A549 (cell line): ENCODE results near the gene LIPH. TPM values are rescaled to one million over a fixed set of nuclear protein-coding genes. Genes with fewer than 3 reads are reported as not detected.

Experiments
- ATAC-seq, 2 experiments: fragments of 200-7000 bp in 1 of 2; fragments of >200 bp in 1 of 2; cut with Nextera tagmentation in 1 of 2; cut with Tn5 transposase in 1 of 2; 3 replicates each; pipeline versions ENCODE4 v1.8.0 to v1.9.1; 2018 to 2020; ENCODE audit warnings: mild to moderate bottlenecking in 1 of 2, moderate library complexity in 1 of 2
- CTCF ChIA-PET: fragments of 300-600 bp; sonication (Branson Sonifier 250); formaldehyde crosslinking; extraction: SDS; loops from one replicate; lab custom pipeline; 2021; ENCODE audit warnings: antibody characterized with exemption, inconsistent platforms; lab: Yijun Ruan, JAX
- POLR2A ChIA-PET: fragments of 350-600 bp; formaldehyde crosslinking; extraction: SDS; loops from one replicate; lab custom pipeline; 2021; ENCODE audit warnings: antibody characterized with exemption, inconsistent platforms; lab: Yijun Ruan, JAX
- DNase-seq, 2 experiments: peaks; one replicate each; pipeline versions ENCODE4 v3.0.0 to v3.0.0-alpha.2; 2011 to 2016; ENCODE audit warnings: low read depth in 1 of 2, low spot score in 1 of 2
- FAIRE-seq: peaks from 2 replicates; lab custom pipeline; 2011; peaks lifted over from hg19 to GRCh38; lab: Jason Lieb, UNC
- H3K27ac ChIP-seq, 2 experiments: fragments of >200 bp; sonication (Bioruptor Twin); formaldehyde crosslinking; 3 replicates each; pipeline ENCODE4 v1.5.1; 2016 to 2017
- H3K4me1 ChIP-seq: fragments of >200 bp; sonication (Bioruptor Twin); formaldehyde crosslinking; 3 replicates; pipeline ENCODE4 v1.6.1; 2016
- H3K4me2 ChIP-seq: fragments of >200 bp; sonication (Bioruptor Twin); formaldehyde crosslinking; 3 replicates; pipeline ENCODE4 v1.6.1; 2016
- H3K4me3 ChIP-seq: fragments of >200 bp; sonication (Bioruptor Twin); formaldehyde crosslinking; 3 replicates; pipeline ENCODE4 v1.5.1; 2016
- H3K9me3 ChIP-seq: fragments of >200 bp; sonication (Bioruptor Twin); formaldehyde crosslinking; 3 replicates; pipeline ENCODE4 v1.6.1; 2016
- CBX2 ChIP-seq: fragments of 200-600 bp; sonication (generic); IDR thresholded peaks from 2 replicates; pipeline ENCODE4 v1.6.1; 2016; ENCODE audit warnings: low read depth, mild to moderate bottlenecking, borderline replicate concordance
- CEBPB ChIP-seq, 2 experiments: fragments of >200 bp in 1 of 2; sonication (Bioruptor Twin) in 1 of 2; formaldehyde crosslinking in 1 of 2; IDR thresholded peaks; 2 replicates each; pipeline ENCODE4 v1.6.1; 2012 to 2016
- CHD2 ChIP-seq: fragments of 150-350 bp; IDR thresholded peaks from 2 replicates; pipeline ENCODE4 v1.6.1; 2014; ENCODE audit warnings: low read length; ENCODE audit not compliant: partially characterized antibody
- EHF ChIP-seq: fragments of 250-450 bp; sonication (Bioruptor Pico); IDR thresholded peaks from 2 replicates; pipeline ENCODE4 v1.5.0; 2020; ENCODE audit warnings: mild to moderate bottlenecking
- FOSB ChIP-seq: fragments of 250-450 bp; sonication (Bioruptor Pico); IDR thresholded peaks from 2 replicates; pipeline ENCODE4 v1.5.0; 2020; ENCODE audit warnings: mild to moderate bottlenecking, moderate library complexity
- FOXS1 ChIP-seq: fragments of 250-450 bp; sonication (Bioruptor Pico); IDR thresholded peaks from 2 replicates; pipeline ENCODE4 v1.5.0; 2020; ENCODE audit warnings: mild to moderate bottlenecking, moderate library complexity
- GATA3 ChIP-seq: IDR thresholded peaks from 2 replicates; pipeline ENCODE4 v1.6.1; 2012; ENCODE audit warnings: borderline replicate concordance
- HDAC2 ChIP-seq: fragments of 200-600 bp; sonication (generic); IDR thresholded peaks from 2 replicates; pipeline ENCODE4 v1.6.1; 2016
- HEYL ChIP-seq: fragments of 250-450 bp; sonication (Bioruptor Pico); IDR thresholded peaks from 2 replicates; pipeline ENCODE4 v1.8.0; 2021; ENCODE audit warnings: mild to moderate bottlenecking, moderate library complexity
- HOXA7 ChIP-seq: fragments of 250-450 bp; sonication (Bioruptor Pico); IDR thresholded peaks from 2 replicates; pipeline ENCODE4 v1.5.0; 2020; ENCODE audit warnings: mild to moderate bottlenecking, moderate library complexity
- HOXB5 ChIP-seq: fragments of 250-450 bp; sonication (Bioruptor Pico); IDR thresholded peaks from 2 replicates; pipeline ENCODE4 v1.5.0; 2020; ENCODE audit warnings: mild to moderate bottlenecking, moderate library complexity
- JUN ChIP-seq, 2 experiments: fragments of >200 bp; sonication (Bioruptor Twin); formaldehyde crosslinking; IDR thresholded peaks; 2 replicates in 1 of 2; 3 replicates in 1 of 2; pipeline ENCODE4 v1.6.1; 2016 to 2017
- MAFK ChIP-seq: fragments of 450-650 bp; IDR thresholded peaks from 2 replicates; pipeline ENCODE4 v1.6.1; 2014; ENCODE audit not compliant: partially characterized antibody
- NR3C1 ChIP-seq: fragments of >200 bp; sonication (Bioruptor Twin); formaldehyde crosslinking; IDR thresholded peaks from 3 replicates; pipeline ENCODE4 v1.6.1; 2017
- POLR2A ChIP-seq: IDR thresholded peaks from 2 replicates; pipeline ENCODE4 v1.6.1; 2012; ENCODE audit warnings: mild to moderate bottlenecking, low read length
- RCOR1 ChIP-seq: fragments of 150-350 bp; IDR thresholded peaks from 2 replicates; pipeline ENCODE4 v1.6.1; 2014; ENCODE audit warnings: antibody characterized with exemption, low read length, low read depth
- SREBF2 ChIP-seq: fragments of 450-650 bp; IDR thresholded peaks from 2 replicates; pipeline ENCODE4 v1.6.1; 2014; ENCODE audit warnings: mild to moderate bottlenecking, moderate library complexity
- TFCP2L1 ChIP-seq: fragments of 250-450 bp; sonication (Bioruptor Pico); IDR thresholded peaks from 2 replicates; pipeline ENCODE4 v1.5.0; 2021; ENCODE audit warnings: mild to moderate bottlenecking
- TP53 ChIP-seq: fragments of 250-450 bp; sonication (Bioruptor Pico); IDR thresholded peaks from 2 replicates; pipeline ENCODE4 v1.5.0; 2021; ENCODE audit warnings: mild to moderate bottlenecking, moderate library complexity
- ZFP36 ChIP-seq: fragments of 450-650 bp; IDR thresholded peaks from 2 replicates; pipeline ENCODE4 v1.6.1; 2014; ENCODE audit warnings: borderline replicate concordance; ENCODE audit not compliant: partially characterized antibody
- ZNF302 ChIP-seq: fragments of 250-450 bp; sonication (Bioruptor Pico); IDR thresholded peaks from 2 replicates; pipeline ENCODE4 v1.9.0; 2021; ENCODE audit warnings: inconsistent platforms, mild to moderate bottlenecking, moderate library complexity
- ZSCAN20 ChIP-seq: fragments of 250-450 bp; sonication (Bioruptor Pico); IDR thresholded peaks from 2 replicates; pipeline ENCODE4 v1.8.0; 2022; ENCODE audit warnings: mild to moderate bottlenecking, moderate library complexity
- WGBS: methylation state at CpG from one replicate; pipeline ENCODE4 v1.1.6; 2017; ENCODE audit errors: missing lambda C conversion rate; 5-methylcytosine and 5-hydroxymethylcytosine counted together
- polyA plus RNA-seq, 4 experiments: library from polyadenylated mRNA; depleted of rRNA in 3 of 4; stranded (reverse); fragments of >200 nt; fragmentation: RNase III in 1 of 4; extraction: RNeasy Plus Mini Kit Qiagen cat#74134 plus additional on column Dnase treatment in 1 of 4; gene quantifications; 2 replicates in 3 of 4; 3 replicates in 1 of 4; pipeline ENCODE4 v1.2.3, GENCODE V29; 2011 to 2017
- TF ChIP-seq, protein P1 (sequence below): fragments of >200 bp; sonication (Bioruptor Twin); formaldehyde crosslinking; IDR thresholded peaks from 2 replicates; pipeline ENCODE4 v1.6.1; 2016
- TF ChIP-seq, protein P2 (sequence below): fragments of 250-450 bp; sonication (Bioruptor Pico); IDR thresholded peaks from 2 replicates; pipeline ENCODE4 v1.5.0; 2020; ENCODE audit warnings: low read depth, mild to moderate bottlenecking, moderate library complexity
- TF ChIP-seq, protein P3 (sequence below): fragments of 200-600 bp; sonication (generic); IDR thresholded peaks from 2 replicates; pipeline ENCODE4 v1.6.1; 2016; ENCODE audit warnings: antibody characterized with exemption, mild to moderate bottlenecking, moderate library complexity
- TF ChIP-seq, protein P4 (sequence below): fragments of 250-450 bp; sonication (Bioruptor Pico); IDR thresholded peaks from 2 replicates; pipeline ENCODE4 v1.5.0; 2021; ENCODE audit warnings: mild to moderate bottlenecking, moderate library complexity, borderline replicate concordance

The LIPH gene
- polyA plus RNA-seq, 2 of the 4 experiments (the other 2 are of a cell fraction) = 6.9 to 34.9 TPM

DNA sequence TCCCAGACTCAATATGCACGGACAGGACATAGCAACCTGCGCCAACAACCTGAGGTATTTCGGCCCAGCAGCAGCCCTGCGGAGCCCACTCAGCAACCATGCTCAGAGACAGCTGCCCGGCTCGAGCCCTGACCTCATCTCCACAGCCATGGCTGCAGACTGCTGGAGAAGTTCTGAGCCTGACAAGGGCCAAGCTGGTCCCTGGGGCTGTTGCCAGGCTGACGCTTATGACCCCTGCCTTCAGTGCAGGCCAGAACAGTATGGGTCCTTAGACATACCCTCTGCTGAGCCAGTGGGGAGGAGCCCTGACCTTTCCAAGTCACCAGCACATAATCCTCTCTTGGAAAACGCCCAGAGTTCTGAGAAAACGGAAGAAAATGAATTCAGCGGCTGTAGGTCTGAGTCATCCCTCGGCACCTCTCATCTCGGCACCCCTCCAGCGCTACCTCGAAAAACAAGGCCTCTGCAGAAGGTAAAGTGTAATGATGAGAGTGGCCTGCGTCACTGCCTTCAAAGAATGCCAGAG lies 79.0 kb downstream of the LIPH start:
- peak overlapping the region in 1 of 2 experiments; percentile 69; a peak in 2 of 6 replicates for H3K27ac ChIP-seq
- H3K4me1 ChIP-seq = no peaks in the 10 kb centered on the region
- H3K4me3 ChIP-seq = no peak overlapping the region
- ChIA-PET CTCF (no interaction called here), POLR2A (no interaction called here)
- no peak for TF ChIP-seq TFCP2L1
- TF ChIP-seq, protein P1, sequence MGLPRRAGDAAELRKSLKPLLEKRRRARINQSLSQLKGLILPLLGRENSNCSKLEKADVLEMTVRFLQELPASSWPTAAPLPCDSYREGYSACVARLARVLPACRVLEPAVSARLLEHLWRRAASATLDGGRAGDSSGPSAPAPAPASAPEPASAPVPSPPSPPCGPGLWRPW = no peak
- no peak for TF ChIP-seq JUN (IDR thresholded peaks at IDR 0.05)
- TF ChIP-seq, protein P2, sequence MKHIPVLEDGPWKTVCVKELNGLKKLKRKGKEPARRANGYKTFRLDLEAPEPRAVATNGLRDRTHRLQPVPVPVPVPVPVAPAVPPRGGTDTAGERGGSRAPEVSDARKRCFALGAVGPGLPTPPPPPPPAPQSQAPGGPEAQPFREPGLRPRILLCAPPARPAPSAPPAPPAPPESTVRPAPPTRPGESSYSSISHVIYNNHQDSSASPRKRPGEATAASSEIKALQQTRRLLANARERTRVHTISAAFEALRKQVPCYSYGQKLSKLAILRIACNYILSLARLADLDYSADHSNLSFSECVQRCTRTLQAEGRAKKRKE = no peak
- no peak for TF ChIP-seq HDAC2
- no peak for TF ChIP-seq HOXA7
- no peak for TF ChIP-seq EHF (CRISPR knock-in tag)
- no peak for TF ChIP-seq HEYL (CRISPR knock-in tag)
- TF ChIP-seq, protein P3, sequence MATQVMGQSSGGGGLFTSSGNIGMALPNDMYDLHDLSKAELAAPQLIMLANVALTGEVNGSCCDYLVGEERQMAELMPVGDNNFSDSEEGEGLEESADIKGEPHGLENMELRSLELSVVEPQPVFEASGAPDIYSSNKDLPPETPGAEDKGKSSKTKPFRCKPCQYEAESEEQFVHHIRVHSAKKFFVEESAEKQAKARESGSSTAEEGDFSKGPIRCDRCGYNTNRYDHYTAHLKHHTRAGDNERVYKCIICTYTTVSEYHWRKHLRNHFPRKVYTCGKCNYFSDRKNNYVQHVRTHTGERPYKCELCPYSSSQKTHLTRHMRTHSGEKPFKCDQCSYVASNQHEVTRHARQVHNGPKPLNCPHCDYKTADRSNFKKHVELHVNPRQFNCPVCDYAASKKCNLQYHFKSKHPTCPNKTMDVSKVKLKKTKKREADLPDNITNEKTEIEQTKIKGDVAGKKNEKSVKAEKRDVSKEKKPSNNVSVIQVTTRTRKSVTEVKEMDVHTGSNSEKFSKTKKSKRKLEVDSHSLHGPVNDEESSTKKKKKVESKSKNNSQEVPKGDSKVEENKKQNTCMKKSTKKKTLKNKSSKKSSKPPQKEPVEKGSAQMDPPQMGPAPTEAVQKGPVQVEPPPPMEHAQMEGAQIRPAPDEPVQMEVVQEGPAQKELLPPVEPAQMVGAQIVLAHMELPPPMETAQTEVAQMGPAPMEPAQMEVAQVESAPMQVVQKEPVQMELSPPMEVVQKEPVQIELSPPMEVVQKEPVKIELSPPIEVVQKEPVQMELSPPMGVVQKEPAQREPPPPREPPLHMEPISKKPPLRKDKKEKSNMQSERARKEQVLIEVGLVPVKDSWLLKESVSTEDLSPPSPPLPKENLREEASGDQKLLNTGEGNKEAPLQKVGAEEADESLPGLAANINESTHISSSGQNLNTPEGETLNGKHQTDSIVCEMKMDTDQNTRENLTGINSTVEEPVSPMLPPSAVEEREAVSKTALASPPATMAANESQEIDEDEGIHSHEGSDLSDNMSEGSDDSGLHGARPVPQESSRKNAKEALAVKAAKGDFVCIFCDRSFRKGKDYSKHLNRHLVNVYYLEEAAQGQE = no peak
- TF ChIP-seq CEBPB (IDR thresholded peaks at IDR 0.05) = no peak
- TF ChIP-seq NR3C1 = no peak
- no peak for TF ChIP-seq RCOR1
- no peak for TF ChIP-seq POLR2A
- TF ChIP-seq, protein P4, sequence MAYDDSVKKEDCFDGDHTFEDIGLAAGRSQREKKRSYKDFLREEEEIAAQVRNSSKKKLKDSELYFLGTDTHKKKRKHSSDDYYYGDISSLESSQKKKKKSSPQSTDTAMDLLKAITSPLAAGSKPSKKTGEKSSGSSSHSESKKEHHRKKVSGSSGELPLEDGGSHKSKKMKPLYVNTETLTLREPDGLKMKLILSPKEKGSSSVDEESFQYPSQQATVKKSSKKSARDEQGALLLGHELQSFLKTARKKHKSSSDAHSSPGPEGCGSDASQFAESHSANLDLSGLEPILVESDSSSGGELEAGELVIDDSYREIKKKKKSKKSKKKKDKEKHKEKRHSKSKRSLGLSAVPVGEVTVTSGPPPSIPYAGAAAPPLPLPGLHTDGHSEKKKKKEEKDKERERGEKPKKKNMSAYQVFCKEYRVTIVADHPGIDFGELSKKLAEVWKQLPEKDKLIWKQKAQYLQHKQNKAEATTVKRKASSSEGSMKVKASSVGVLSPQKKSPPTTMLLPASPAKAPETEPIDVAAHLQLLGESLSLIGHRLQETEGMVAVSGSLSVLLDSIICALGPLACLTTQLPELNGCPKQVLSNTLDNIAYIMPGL (CRISPR knock-in tag) = no peak
- no peak for TF ChIP-seq SREBF2
- TF ChIP-seq FOSB (CRISPR knock-in tag) = no peak
- no peak for TF ChIP-seq ZFP36
- DNase-seq (peak in 1 of 2 experiments; percentile 11), ATAC-seq (peak in 1 of 2 experiments; percentile 28; a peak in 1 of 6 replicates), FAIRE-seq (no peak)
- WGBS = 65% methylated on average over 13 of the region's 15 CpGs
- H3K4me2 ChIP-seq = no peak overlapping the region
- H3K9me3 ChIP-seq = no peaks in the 10 kb centered on the region

DNA sequence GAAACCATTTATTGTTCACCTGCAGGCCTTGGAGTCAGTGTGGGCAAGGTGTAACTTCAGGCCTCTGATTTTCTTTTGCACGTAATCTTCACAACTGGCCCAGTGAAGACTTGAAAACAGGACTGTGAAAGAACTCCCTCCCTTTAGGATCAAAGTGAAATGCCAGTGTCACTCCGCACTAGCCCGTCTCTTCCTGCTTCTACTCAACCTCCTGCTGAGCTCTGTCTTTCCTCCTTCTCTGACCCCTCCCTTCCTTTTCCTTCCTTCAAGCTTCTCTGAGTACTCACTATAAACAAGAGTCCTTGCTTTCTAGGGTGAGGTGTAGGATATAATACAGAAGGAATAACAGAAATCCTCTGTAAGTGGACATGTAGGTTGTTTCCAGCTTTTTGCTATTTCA lies 82.1 kb downstream of the LIPH start:
- Histone ChIP-seq H3K4me2 (no peak overlapping the region), H3K9me3 (no peaks in the 10 kb centered on the region), H3K4me3 (no peak overlapping the region), H3K27ac (no peak overlapping the region), H3K4me1 (no peaks in the 10 kb centered on the region)
- POLR2A ChIA-PET = no interaction called here
- CTCF ChIA-PET = interaction anchor here (1.8 kb wide), 1 partner anchor 89 kb away, joined by 5 read pairs; no protein-coding TSS in a partner anchor
- FAIRE-seq (no peak), DNase-seq (no peak), ATAC-seq (no peak)
- WGBS = 95% methylated on average over 3 of the region's 3 CpGs
- no peak for TF ChIP-seq MAFK
- TF ChIP-seq FOXS1 (CRISPR knock-in tag) = no peak
- TF ChIP-seq TP53 (CRISPR knock-in tag) = no peak
- no peak for TF ChIP-seq ZSCAN20 (CRISPR knock-in tag)
- TF ChIP-seq RCOR1 = no peak
- TF ChIP-seq GATA3 = no peak
- TF ChIP-seq ZNF302 (CRISPR knock-in tag) = no peak
- TF ChIP-seq CHD2 = no peak
- no peak for TF ChIP-seq CBX2
- no peak for TF ChIP-seq HOXB5 (CRISPR knock-in tag)
